Thyroid gland (tissue), 4 donors: ENCODE measurements around the gene TMEM185A.

Source experiments
- POLR2A ChIP-seq, 2 donors: fragments of 450-650 bp; IDR thresholded peaks; one replicate each; pipeline ENCODE4 v1.6.1; 2017; ENCODE audit warnings: antibody characterized with exemption in 2 of 2, mild to moderate bottlenecking in 2 of 2, moderate library complexity in 1 of 2
- TF ChIP-seq, protein P1 (sequence below), 6 experiments: fragments of 200-600 bp in 3 of 6; fragments of 450-650 bp in 3 of 6; sonication (generic) in 3 of 6; IDR thresholded peaks; one replicate each; pipeline ENCODE4 v1.5.1; 2016 to 2019; ENCODE audit warnings: antibody characterized with exemption in 6 of 6, mild to moderate bottlenecking in 2 of 6, inconsistent platforms in 1 of 6, moderate library complexity in 1 of 6

GRCh38 chrX:149630681-149631233 is 835 bp downstream of the TMEM185A start:
- TF ChIP-seq, protein P1, sequence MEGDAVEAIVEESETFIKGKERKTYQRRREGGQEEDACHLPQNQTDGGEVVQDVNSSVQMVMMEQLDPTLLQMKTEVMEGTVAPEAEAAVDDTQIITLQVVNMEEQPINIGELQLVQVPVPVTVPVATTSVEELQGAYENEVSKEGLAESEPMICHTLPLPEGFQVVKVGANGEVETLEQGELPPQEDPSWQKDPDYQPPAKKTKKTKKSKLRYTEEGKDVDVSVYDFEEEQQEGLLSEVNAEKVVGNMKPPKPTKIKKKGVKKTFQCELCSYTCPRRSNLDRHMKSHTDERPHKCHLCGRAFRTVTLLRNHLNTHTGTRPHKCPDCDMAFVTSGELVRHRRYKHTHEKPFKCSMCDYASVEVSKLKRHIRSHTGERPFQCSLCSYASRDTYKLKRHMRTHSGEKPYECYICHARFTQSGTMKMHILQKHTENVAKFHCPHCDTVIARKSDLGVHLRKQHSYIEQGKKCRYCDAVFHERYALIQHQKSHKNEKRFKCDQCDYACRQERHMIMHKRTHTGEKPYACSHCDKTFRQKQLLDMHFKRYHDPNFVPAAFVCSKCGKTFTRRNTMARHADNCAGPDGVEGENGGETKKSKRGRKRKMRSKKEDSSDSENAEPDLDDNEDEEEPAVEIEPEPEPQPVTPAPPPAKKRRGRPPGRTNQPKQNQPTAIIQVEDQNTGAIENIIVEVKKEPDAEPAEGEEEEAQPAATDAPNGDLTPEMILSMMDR (IDR thresholded peaks at IDR 0.05): peak in 1 of 6 experiments; percentile 22
- TF ChIP-seq POLR2A (IDR thresholded peaks at IDR 0.05): no peak
